Right lobe of liver (tissue), 6 donors: ENCODE measurements around the gene PCNX4. TPM values are rescaled to one million over a fixed set of nuclear protein-coding genes. Genes with fewer than 3 reads are reported as not detected.

Experiments used
- ATAC-seq, 4 donors: fragments of 200-7000 bp; cut with Tn5 transposase; one replicate each; pipeline ENCODE4 v1.9.1; 2020; ENCODE audit warnings: mild to moderate bottlenecking in 4 of 4, moderate library complexity in 4 of 4
- DNase-seq, 3 donors: peaks; one replicate each; pipeline ENCODE4 v3.0.0-alpha.2; 2020
- H3K27ac ChIP-seq, 3 donors: fragments of 200-600 bp; one replicate each; pipeline ENCODE4 v1.8.0; 2022
- H3K27me3 ChIP-seq, 2 donors: fragments of 200-600 bp; one replicate each; pipeline ENCODE4 v1.8.0; 2022
- H3K36me3 ChIP-seq, 4 donors: fragments of 200-600 bp; sonication (generic) in 1 of 4; one replicate each; pipeline versions ENCODE4 v1.5.1 to v1.8.0; 2017 to 2022; ENCODE audit warnings: control low read depth in 1 of 4
- H3K4me1 ChIP-seq, 4 donors: fragments of 200-600 bp; sonication (generic) in 1 of 4; one replicate each; pipeline versions ENCODE4 v1.5.1 to v1.8.0; 2017 to 2022; ENCODE audit warnings: control low read depth in 1 of 4
- H3K4me3 ChIP-seq, 3 donors: fragments of 200-600 bp; one replicate each; pipeline ENCODE4 v1.8.0; 2022
- H3K9me3 ChIP-seq, 4 donors: fragments of 200-600 bp; sonication (generic) in 1 of 4; one replicate each; pipeline versions ENCODE4 v1.5.1 to v1.8.0; 2017 to 2022; ENCODE audit warnings: control low read depth in 1 of 4
- POLR2A ChIP-seq: fragments of 450-650 bp; IDR thresholded peaks from one replicate; pipeline ENCODE4 v1.6.1; 2017; ENCODE audit warnings: antibody characterized with exemption, mild to moderate bottlenecking
- WGBS: methylation state at CpG from one replicate; pipeline ENCODE4 v1.1.6; 2018; ENCODE audit warnings: low coverage, low lambda C conversion rate; ENCODE audit not compliant: insufficient coverage; ENCODE audit errors: missing lambda C conversion rate; 5-methylcytosine and 5-hydroxymethylcytosine counted together
- intact Hi-C, 2 donors: fragments of 100-400 bp; cut with DNase I; formaldehyde crosslinking; loops; one replicate each; pipeline versions ENCODE4 v1.11.2 to v1.14.1; 2022
- total RNA-seq, 6 experiments: library from RNA; depleted of rRNA in 2 of 6; stranded (reverse); fragments of >200 nt in 2 of 6; fragmentation: NEBNext Ultra II Directional in 3 of 6; extraction: Animal tissue kit (Norgen Biotek cat#: 25700) in 3 of 6; gene quantifications; one replicate each; pipeline versions ENCODE4 v1.1.0 to v1.2.4, GENCODE V29; 2016 to 2023
- TF ChIP-seq, protein P1 (sequence below), 4 donors: fragments of 200-600 bp in 3 of 4; fragments of 450-650 bp in 1 of 4; IDR thresholded peaks; one replicate each; pipeline versions ENCODE4 v1.5.1 to v1.8.0; 2016 to 2022; ENCODE audit warnings: antibody characterized with exemption in 4 of 4, mild to moderate bottlenecking in 2 of 4
- donor health status: DM: no; HTN: yes; CAD: no.
- donor health status: DM: no; HTN: no; CAD: no.
- donor health status: DM: no; HTN: no; CAD: no.
- donor health status: DM: no; HTN: yes; CAD: no.
- donor health status: DM: no; HTN: yes; CAD: no.

PCNX4 gene
- total RNA-seq, 6 experiments from 2014 or later: 14.2 to 36.4 (median 17.8) TPM

DNA sequence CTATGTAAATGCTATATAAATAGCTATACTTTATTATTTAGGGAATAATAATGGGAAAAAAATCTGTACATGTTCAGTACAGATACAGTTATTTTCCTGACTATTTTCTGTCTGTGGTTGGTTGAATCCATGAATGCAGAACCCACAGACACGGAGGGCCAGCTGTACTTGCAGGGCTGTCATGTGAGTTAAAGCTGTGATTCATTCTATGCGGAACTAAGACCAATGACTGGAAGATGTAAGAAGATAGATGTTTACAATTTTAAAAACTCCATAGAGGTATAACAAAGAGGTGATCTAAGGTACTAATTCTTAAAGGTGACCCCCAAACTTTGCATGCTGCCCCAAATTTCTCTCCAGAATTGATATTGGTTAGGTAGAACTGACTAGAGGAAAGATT, 14.6 kb downstream of the PCNX4 start:
- no peaks in the 10 kb centered on the region for H3K36me3 ChIP-seq
- DNase-seq: no peak
- no peak overlapping the region for H3K4me3 ChIP-seq
- no peaks in the 10 kb centered on the region for H3K4me1 ChIP-seq
- peak in 1 of 4 donors; percentile 50 for ATAC-seq
- H3K27ac ChIP-seq: peak overlapping the region in 1 of 3 donors; percentile 14
- intact Hi-C loops: no loop called here
- no peaks in the 10 kb centered on the region for H3K27me3 ChIP-seq
- TF ChIP-seq, protein P1, sequence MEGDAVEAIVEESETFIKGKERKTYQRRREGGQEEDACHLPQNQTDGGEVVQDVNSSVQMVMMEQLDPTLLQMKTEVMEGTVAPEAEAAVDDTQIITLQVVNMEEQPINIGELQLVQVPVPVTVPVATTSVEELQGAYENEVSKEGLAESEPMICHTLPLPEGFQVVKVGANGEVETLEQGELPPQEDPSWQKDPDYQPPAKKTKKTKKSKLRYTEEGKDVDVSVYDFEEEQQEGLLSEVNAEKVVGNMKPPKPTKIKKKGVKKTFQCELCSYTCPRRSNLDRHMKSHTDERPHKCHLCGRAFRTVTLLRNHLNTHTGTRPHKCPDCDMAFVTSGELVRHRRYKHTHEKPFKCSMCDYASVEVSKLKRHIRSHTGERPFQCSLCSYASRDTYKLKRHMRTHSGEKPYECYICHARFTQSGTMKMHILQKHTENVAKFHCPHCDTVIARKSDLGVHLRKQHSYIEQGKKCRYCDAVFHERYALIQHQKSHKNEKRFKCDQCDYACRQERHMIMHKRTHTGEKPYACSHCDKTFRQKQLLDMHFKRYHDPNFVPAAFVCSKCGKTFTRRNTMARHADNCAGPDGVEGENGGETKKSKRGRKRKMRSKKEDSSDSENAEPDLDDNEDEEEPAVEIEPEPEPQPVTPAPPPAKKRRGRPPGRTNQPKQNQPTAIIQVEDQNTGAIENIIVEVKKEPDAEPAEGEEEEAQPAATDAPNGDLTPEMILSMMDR (IDR thresholded peaks at IDR 0.05): no peak
- TF ChIP-seq POLR2A: no peak
- WGBS: 78% methylated on average over 2 of the region's 2 CpGs
- no peaks in the 10 kb centered on the region for H3K9me3 ChIP-seq

DNA sequence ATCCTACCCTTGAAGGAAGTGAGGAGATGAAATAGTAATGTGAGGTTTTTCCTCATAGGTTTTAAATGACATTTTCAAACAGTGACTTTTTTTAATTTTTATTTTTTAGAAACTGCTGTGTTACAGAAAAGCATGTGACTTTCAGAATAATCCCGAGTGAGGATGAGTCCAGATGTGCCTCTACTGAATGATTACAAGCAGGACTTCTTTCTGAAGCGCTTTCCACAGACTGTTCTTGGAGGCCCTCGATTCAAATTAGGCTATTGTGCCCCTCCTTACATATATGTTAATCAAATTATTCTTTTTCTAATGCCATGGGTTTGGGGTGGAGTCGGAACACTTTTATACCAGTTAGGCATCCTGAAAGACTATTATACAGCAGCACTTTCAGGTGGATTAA, 15.8 kb downstream of the PCNX4 start:
- 79% methylated on average over 4 of the region's 4 CpGs for WGBS
- ATAC-seq (no peak), DNase-seq (no peak)
- Histone ChIP-seq H3K27ac (no peak overlapping the region), H3K4me1 (no peaks in the 10 kb centered on the region), H3K36me3 (no peaks in the 10 kb centered on the region), H3K9me3 (no peaks in the 10 kb centered on the region), H3K27me3 (no peaks in the 10 kb centered on the region), H3K4me3 (no peak overlapping the region)
- intact Hi-C loops: no loop called here
- TF ChIP-seq, protein P1 (IDR thresholded peaks at IDR 0.05): no peak
- no peak for TF ChIP-seq POLR2A

DNA sequence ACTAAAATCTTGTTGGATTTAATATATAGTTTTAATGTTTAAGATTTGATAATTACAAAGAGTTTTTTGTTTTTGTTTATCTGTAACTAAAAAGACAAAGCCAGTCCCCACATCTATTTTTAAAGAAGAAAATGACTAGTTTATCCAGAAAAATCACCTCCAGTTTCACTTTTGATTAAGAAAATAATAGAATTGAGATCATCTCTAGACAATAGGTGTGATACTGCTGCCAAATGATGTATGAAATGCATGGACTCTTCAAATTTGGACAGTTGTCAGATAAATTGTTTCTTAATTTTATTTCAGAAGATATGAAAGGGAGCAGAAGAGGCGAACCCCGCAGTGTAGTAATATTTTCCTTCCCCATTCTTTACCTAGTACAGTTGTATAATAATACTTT, 20.0 kb downstream of the PCNX4 start:
- no peak for TF ChIP-seq POLR2A
- TF ChIP-seq, protein P1 (IDR thresholded peaks at IDR 0.05): no peak
- intact Hi-C loops: no loop called here
- Histone ChIP-seq H3K27ac (no peak overlapping the region), H3K27me3 (no peaks in the 10 kb centered on the region), H3K36me3 (no peaks in the 10 kb centered on the region), H3K4me3 (no peak overlapping the region), H3K9me3 (no peaks in the 10 kb centered on the region), H3K4me1 (no peaks in the 10 kb centered on the region)
- 85% methylated on average over 2 of the region's 2 CpGs for WGBS
- no peak for ATAC-seq
- DNase-seq: no peak

DNA sequence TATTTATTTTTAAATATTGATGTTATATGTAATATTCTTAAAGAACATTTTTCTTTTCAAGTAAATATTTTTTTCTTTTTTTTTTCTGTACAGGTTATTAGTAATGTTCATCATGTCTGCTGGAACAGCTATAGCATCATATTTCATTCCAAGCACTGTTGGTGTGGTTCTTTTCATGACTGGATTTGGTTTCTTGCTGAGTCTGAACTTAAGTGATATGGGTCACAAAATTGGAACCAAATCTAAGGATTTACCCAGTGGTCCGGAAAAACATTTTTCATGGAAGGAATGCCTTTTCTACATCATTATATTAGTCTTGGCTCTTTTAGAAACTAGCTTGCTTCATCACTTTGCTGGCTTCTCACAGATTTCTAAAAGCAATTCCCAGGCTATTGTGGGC, 23.2 kb downstream of the PCNX4 start:
- TF ChIP-seq, protein P1 (IDR thresholded peaks at IDR 0.05): no peak
- no peak for TF ChIP-seq POLR2A
- DNase-seq (no peak), ATAC-seq (no peak)
- Histone ChIP-seq H3K4me3 (no peak overlapping the region), H3K9me3 (no peaks in the 10 kb centered on the region), H3K27me3 (no peaks in the 10 kb centered on the region), H3K36me3 (peaks cover 0 to 14% (median 3%) of the 10 kb centered on the region in 4 donors), H3K27ac (no peak overlapping the region), H3K4me1 (no peaks in the 10 kb centered on the region)
- intact Hi-C loops: no loop called here
- WGBS: 29% methylated on average over 1 of the region's 1 CpG

DNA sequence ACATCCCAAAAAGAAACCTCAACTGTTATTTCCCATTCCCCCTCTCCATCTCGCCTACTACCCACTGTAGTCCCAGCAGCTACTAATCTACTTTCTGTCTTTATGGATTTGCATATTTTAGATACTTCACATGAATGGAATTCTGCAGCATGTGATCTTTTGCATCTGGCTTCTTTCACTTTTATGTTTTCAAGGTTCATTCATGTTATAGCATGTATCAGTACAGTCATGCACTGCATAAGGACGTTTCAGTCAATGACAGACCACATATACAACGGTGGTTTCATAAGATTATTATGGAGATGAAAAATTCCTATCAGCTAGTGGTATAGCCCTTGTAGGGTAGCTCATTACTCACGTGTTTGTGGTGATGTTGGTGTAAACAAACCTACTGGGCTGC, 24.5 kb downstream of the PCNX4 start:
- H3K27ac ChIP-seq: no peak overlapping the region
- no peak for ATAC-seq

More for the DNA sequence above, 24.5 kb downstream of the PCNX4 start:
- Histone ChIP-seq H3K27me3 (no peaks in the 10 kb centered on the region), H3K4me1 (no peaks in the 10 kb centered on the region), H3K9me3 (no peaks in the 10 kb centered on the region), H3K36me3 (peaks cover 0 to 14% (median 4%) of the 10 kb centered on the region in 4 donors), H3K4me3 (no peak overlapping the region)
- 74% methylated on average over 4 of the region's 4 CpGs for WGBS
- no peak for DNase-seq
- intact Hi-C loops: no loop called here
- no peak for TF ChIP-seq POLR2A
- TF ChIP-seq, protein P1 (IDR thresholded peaks at IDR 0.05): no peak
